Renal pelvis (tissue), 4 donors: Measurements from ENCODE around the gene SIN3B. TPM values are rescaled to one million over a fixed set of nuclear protein-coding genes. Genes with fewer than 3 reads are reported as not detected.

Source experiments
- DNase-seq: peaks from one replicate; pipeline ENCODE4 v3.0.0-alpha.2; 2013
- polyA plus RNA-seq, 3 donors: library from polyadenylated mRNA; unstranded; fragments of 120-200 nt; gene quantifications; one replicate each; pipeline ENCODE4 v1.2.1, GENCODE V29; 2013; ENCODE audit not compliant: insufficient read length in 3 of 3

SIN3B gene
- polyA plus RNA-seq, 3 donors = 57.1 to 95.5 (median 92.6) TPM

GRCh38 chr19:16814526-16815100 is 14.6 kb upstream of the SIN3B start:
- DNase-seq = no peak

- no peak for DNase-seq
Observed at GRCh38 chr19:16820056-16820455, 9.1 kb upstream of the SIN3B start.

GRCh38 chr19:16821081-16821480 is 8.1 kb upstream of the SIN3B start:
- DNase-seq = no peak

- no peak for DNase-seq
Observed at GRCh38 chr19:16822648-16823047, 6.5 kb upstream of the SIN3B start.

DNA sequence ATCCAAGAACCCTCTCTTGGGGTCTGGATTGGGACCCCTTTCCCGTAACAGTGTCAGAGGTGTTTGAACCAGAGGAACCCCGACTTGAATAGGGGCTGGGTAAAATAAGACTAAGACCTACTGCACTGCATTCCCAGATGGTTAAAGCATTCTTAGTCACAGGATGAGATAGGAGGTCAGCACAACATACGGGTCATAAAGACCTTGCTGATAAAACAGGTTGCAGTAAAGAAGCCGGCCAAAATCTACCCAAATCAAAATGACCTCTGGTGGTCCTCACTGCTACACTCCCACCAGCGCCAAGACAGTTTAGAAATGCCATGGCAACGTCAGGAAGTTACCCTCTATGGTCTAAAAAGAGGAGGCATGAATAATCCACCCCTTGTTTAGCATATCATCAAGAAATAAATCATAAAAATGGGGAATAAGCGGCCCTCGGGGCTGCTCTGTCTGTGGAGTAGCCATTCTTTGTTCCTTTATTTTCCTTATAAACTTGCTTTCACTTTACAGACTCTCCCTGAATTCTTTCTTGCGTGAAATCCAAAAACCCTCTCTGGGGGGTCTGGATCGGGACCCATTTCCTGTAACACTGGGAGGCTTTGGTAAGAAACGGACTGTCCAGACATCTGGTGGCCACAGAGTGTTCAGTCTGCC is 4.4 kb upstream of the SIN3B start:
- DNase-seq = no peak

GRCh38 chr19:16825312-16826052 is 3.7 kb upstream of the SIN3B start:
- DNase-seq = no peak

- no peak for DNase-seq
Observed at GRCh38 chr19:16829822-16830289, 658 bp downstream of the SIN3B start.

DNA sequence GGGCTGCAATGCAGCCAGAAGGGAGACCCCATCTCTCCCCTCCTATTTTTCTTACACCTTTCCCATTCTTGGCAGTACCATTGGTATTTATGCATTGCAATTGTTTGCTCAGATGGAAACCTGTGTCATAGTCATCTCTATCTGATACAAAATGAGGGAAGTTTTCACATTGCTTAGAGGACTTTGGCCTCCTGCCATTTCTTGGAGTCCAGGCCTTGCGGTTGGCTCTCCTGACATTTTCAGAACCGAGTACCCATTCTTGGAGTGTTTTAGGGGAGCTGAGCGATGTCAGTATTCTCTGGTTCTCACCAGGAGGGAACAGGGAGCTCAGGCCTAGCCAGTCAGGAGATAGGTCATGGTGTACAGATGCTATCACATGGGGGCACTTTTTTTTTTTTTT is 1.5 kb downstream of the SIN3B start:
- DNase-seq = no peak

DNA sequence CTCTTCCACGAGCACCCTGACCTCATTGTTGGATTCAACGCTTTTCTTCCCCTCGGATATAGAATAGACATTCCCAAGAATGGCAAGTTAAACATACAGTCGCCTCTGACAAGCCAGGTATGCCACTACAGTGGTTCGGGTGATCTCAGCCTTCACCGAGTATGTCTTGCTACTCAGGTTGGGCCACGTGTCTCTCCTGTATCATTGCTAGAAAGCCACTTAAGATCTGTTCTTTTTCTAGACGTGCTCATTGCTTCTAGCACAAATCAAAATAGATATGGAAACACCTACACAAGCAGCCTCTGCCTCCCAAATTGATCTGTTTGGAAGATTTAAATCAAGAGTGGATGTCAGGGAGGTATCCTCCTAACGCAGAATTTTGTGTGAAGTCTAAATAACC is 2.3 kb downstream of the SIN3B start:
- no peak for DNase-seq

GRCh38 chr19:16834747-16835146 is 5.5 kb downstream of the SIN3B start:
- DNase-seq = no peak

DNA sequence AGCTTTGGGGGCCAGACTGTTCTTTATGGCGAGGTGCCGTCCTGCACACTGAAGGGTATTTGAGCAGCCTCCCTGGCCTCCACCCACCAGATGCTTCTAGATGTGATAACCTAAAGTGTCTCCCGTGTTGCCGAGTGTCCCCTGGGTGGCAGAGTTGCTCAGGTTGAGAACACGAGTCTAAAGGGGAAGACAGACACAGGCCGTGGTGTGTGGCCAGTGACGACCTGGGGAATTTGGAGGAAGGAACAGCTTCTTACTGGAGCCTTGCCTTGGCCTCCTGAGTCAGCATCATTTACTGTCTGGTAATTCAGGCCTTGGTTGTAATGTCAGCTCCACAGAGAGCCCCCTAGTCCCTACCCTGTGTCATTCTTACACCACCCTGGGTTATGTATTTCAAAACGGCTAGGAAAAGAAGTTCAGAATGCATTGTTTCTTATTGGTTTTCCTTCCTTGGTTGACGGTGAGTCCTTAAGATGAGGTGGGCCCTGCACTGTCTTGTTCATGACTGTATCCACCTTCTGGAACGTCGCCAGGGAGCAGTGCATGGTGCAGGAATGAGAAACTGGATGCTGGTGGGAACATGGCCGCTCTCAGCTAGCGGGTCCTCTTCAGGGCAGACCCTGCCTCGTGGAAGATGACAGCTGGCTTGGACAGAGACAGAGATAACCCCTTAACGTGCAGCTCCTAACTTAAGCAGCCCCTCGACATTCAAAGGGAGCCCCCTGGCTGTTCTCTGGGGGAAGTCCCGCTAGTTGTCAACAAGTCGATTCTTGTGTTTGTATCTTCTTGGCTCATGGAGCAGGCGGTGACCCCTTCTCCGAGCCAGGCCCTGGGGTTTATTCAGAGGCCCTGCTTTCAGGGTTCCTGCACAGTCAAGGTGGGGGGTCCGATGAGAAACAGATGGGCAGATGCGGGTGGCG is 7.2 kb downstream of the SIN3B start:
- no peak for DNase-seq

DNA sequence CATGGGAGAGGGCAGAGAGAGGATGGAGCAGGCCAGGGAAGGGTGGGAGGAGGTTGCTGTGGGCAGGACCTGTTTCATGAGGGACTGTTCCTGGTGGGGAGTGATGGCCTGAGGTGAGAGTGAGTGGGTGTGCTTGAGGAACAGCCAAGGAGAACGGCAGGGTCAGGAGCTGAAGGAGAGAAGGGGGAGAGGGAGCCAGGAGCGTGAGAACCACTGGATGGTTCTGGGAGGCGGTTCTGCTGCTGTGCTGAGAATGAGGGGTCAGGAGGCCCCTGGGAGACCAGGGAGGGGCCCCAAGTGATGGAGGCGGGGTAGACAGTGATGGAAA is 7.8 kb downstream of the SIN3B start:
- no peak for DNase-seq

GRCh38 chr19:16841391-16841926 is 12.3 kb downstream of the SIN3B start:
- no peak for DNase-seq

DNA sequence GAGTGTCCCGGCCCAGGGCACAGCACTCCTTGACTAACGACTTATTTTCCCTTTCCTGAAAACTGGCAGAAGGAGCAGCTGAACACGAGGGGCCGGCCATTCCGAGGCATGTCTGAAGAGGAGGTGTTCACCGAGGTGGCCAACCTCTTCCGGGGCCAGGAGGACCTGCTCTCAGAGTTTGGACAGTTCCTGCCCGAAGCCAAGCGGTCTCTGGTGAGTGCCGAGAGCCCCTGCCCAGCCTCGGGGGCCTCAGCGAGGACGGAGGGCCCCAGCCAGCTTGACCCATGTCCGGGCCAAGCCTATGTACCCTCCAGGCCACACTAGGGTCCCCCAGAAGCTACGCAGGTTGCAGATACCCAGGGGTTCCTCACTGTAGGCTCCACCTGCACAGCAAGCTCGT is 17.7 kb downstream of the SIN3B start:
- DNase-seq = no peak

DNA sequence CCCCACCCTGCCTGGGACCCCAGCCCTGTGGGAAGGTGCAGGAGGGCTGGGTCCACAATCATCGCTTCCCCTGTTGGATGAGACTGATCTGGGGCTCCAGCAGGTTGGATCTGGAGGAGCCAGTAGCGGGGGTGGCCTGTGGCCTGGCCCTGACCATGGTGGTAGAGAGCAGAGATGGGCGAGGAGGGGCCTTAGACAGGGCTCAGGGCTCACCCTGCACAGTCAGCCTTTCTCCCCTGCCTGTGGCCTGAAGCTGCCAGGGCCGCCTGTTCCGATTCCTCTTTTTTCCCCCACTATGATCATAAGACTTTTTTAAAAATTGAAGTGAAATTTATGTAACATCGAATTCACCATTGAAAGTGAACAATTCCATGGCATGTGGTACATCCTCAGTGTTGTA is 18.2 kb downstream of the SIN3B start:
- DNase-seq = no peak

- DNase-seq = no peak
Observed at GRCh38 chr19:16849168-16849567, 20.0 kb downstream of the SIN3B start.

DNA sequence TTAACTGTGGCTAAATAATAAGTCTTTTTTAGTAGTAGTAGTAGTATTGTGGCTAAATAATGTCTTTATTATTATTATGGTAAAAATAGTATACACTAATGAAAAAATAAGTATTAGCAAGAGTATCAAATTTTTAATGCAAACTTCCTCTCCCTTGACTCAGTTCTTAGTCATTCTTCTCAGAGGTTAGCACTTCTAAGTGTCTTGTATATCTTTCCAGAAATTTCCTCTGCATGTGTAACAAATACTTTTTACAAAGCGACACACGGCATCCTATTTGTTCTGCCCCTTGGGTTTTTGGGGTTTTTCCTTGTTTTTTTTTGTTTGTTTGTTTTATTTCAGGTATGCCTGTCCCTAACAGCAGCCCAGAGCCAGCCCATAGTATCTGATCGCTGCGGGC is 20.9 kb downstream of the SIN3B start:
- DNase-seq = no peak

DNA sequence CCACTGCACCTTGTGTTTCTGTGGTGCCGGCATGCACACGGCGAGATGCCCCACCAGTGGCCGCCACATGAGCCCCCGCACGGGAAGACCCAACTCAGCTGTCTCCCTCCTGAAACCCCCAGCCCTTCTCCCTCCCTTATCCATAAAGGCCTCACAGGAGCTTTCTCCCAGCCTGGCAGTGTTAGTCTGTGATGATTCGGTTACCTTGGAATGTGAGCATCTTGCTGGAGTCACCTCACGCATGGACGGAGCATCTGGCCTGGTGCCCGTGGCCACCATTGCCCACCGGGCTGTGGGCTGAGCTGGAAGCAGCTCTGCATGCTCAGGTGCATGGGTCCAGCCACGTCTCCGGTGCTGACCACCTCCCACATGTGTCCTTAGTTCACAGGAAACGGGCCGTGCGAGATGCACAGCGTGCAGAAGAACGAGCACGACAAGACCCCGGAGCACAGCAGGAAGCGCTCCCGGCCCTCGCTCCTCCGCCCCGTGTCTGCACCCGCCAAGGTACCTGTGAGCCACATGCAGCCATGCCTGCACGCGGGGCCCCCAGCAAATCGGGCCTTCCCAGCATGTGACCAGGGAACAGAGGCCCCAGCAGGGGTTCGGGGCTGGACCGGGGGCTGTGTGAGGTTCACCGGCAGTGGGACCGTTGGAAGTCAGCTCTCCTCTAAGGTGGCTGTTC is 22.0 kb downstream of the SIN3B start:
- DNase-seq = no peak

DNA sequence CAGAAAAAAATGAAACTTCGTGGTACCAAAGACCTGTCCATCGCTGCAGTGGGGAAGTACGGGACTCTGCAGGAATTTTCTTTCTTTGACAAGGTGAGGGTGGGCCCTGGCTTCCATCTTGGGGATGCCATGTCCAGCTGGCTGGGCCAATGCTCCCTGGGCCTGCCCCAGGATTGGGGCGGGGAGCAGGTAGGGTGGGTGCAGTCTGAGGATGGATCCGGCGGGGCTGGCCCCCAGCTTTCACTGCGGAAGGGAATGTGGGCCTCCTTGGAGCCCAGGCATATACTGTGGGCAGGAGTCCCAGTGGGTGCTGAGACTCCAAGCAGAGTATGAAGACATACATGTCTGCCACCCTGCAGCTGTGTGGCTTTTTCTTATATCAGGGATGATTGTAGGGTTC is 23.9 kb downstream of the SIN3B start:
- DNase-seq = no peak

GRCh38 chr19:16856091-16856490 is 26.9 kb downstream of the SIN3B start:
- no peak for DNase-seq

GRCh38 chr19:16859626-16860025 is 30.4 kb downstream of the SIN3B start:
- DNase-seq = no peak

DNA sequence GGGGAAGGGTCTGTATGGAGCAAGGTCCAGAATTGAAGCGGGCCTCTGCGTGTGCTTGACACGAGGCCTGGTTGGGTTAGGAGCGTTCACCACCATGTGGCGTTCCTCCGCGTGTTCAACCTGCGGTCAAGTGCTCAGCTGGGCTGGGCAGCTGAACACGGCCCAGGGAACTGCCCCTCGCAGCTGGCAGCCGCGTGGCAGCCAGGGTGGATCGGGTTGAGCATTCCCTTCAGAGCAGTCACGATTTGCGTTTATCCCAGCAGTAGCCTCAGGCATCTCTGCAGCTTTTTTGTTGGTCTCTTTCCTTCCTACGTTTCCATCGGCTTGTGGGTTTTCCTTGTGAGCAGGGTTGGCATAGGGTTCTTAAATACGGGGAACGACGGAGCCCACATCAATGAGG is 30.9 kb downstream of the SIN3B start:
- DNase-seq = no peak
